Liver (tissue), 9 donors: Measurements from ENCODE around the gene BRSK2. TPM values are rescaled to one million over a fixed set of nuclear protein-coding genes. Genes with fewer than 3 reads are reported as not detected.

Experiments
- DNase-seq: peaks from one replicate; pipeline ENCODE4 v3.0.0-alpha.2; 2017; ENCODE audit warnings: low spot score
- H3K27ac ChIP-seq, 2 donors: one replicate each; pipeline ENCODE4 v1.7.0; 2013; ENCODE audit warnings: inconsistent platforms in 2 of 2, low read length in 2 of 2, control low read depth in 1 of 2, low read depth in 1 of 2, mild to moderate bottlenecking in 1 of 2
- H3K27me3 ChIP-seq, 4 donors: one replicate each; pipeline versions ENCODE4 v1.6.1 to v1.7.0; 2013; ENCODE audit warnings: low read length in 3 of 4, inconsistent platforms in 1 of 4, mild to moderate bottlenecking in 1 of 4, moderate library complexity in 1 of 4; ENCODE audit not compliant: control insufficient read depth in 4 of 4, insufficient read depth in 4 of 4
- H3K36me3 ChIP-seq, 4 donors: one replicate each; pipeline versions ENCODE4 v1.6.1 to v1.7.0; 2013; ENCODE audit warnings: low read length in 3 of 4, mild to moderate bottlenecking in 3 of 4, low read depth in 1 of 4, moderate library complexity in 1 of 4; ENCODE audit not compliant: control insufficient read depth in 4 of 4, insufficient read depth in 3 of 4
- H3K4me1 ChIP-seq, 4 donors: one replicate each; pipeline versions ENCODE4 v1.6.1 to v1.7.0; 2013; ENCODE audit warnings: low read length in 3 of 4, mild to moderate bottlenecking in 3 of 4, moderate library complexity in 1 of 4; ENCODE audit not compliant: control insufficient read depth in 4 of 4, insufficient read depth in 4 of 4
- H3K4me3 ChIP-seq, 3 donors: one replicate each; pipeline versions ENCODE4 v1.6.1 to v1.7.0; 2013; ENCODE audit warnings: low read length in 3 of 3, control low read depth in 1 of 3, low read depth in 1 of 3, mild to moderate bottlenecking in 1 of 3
- H3K9ac ChIP-seq, 2 donors: one replicate each; pipeline ENCODE4 v1.7.0; 2013; ENCODE audit warnings: low read length in 2 of 2, mild to moderate bottlenecking in 2 of 2, moderate library complexity in 2 of 2, control low read depth in 1 of 2, low read depth in 1 of 2
- H3K9me3 ChIP-seq, 4 donors: one replicate each; pipeline versions ENCODE4 v1.6.1 to v1.7.0; 2013; ENCODE audit warnings: low read length in 3 of 4; ENCODE audit not compliant: control insufficient read depth in 4 of 4
- EGR1 ChIP-seq, 2 donors: IDR thresholded peaks; 2 replicates each; pipeline ENCODE4 v1.6.1; 2016 to 2018; ENCODE audit warnings: antibody characterized with exemption in 2 of 2, low read depth in 2 of 2
- FOXA1 ChIP-seq: IDR thresholded peaks from 2 replicates; pipeline ENCODE4 v1.6.1; 2016; ENCODE audit warnings: antibody characterized with exemption
- FOXA2 ChIP-seq: IDR thresholded peaks from 2 replicates; pipeline ENCODE4 v1.6.1; 2016; ENCODE audit warnings: antibody characterized with exemption
- GABPA ChIP-seq, 2 donors: IDR thresholded peaks in 1 of 2; conservative IDR thresholded peaks in 1 of 2; 2 replicates each; pipeline ENCODE4 v1.6.1; 2016; ENCODE audit warnings: antibody characterized with exemption in 2 of 2, mild to moderate bottlenecking in 1 of 2, moderate library complexity in 1 of 2
- HNF4A ChIP-seq, 2 donors: conservative IDR thresholded peaks; 2 replicates each; pipeline ENCODE4 v1.6.1; 2016; ENCODE audit warnings: antibody characterized with exemption in 2 of 2, mild to moderate bottlenecking in 2 of 2
- HNF4G ChIP-seq: IDR thresholded peaks from 2 replicates; pipeline ENCODE4 v1.6.1; 2016; ENCODE audit warnings: antibody characterized with exemption
- JUND ChIP-seq, 2 donors: IDR thresholded peaks; 2 replicates each; pipeline ENCODE4 v1.6.1; 2016; ENCODE audit warnings: antibody characterized with exemption in 2 of 2
- RAD21 ChIP-seq, 2 donors: IDR thresholded peaks; 2 replicates each; pipeline ENCODE4 v1.6.1; 2016; ENCODE audit warnings: antibody characterized with exemption in 2 of 2, mild to moderate bottlenecking in 2 of 2
- RXRA ChIP-seq, 2 donors: IDR thresholded peaks; 2 replicates each; pipeline ENCODE4 v1.6.1; 2017 to 2018; ENCODE audit warnings: antibody characterized with exemption in 2 of 2, mild to moderate bottlenecking in 1 of 2
- SP1 ChIP-seq: IDR thresholded peaks from 2 replicates; pipeline ENCODE4 v1.6.1; 2018; ENCODE audit warnings: antibody characterized with exemption, mild to moderate bottlenecking
- TAF1 ChIP-seq: conservative IDR thresholded peaks from 2 replicates; pipeline ENCODE4 v1.6.1; 2016; ENCODE audit warnings: antibody characterized with exemption, mild to moderate bottlenecking
- YY1 ChIP-seq: IDR thresholded peaks from 2 replicates; pipeline ENCODE4 v1.6.1; 2016; ENCODE audit warnings: antibody characterized with exemption, mild to moderate bottlenecking
- WGBS: extraction: QIAGEN DNeasy Blood & Tissue Kit; methylation state at CpG from one replicate; pipeline ENCODE4 v1.1.7; 2013; 5-methylcytosine and 5-hydroxymethylcytosine counted together
- polyA plus RNA-seq, 2 donors: library from polyadenylated mRNA; stranded (reverse) in 1 of 2; unstranded in 1 of 2; fragments of 200-250 nt in 1 of 2; fragments of >200 nt in 1 of 2; fragmentation: Nextera tagmentation in 1 of 2; extraction: Ambion mirVana in 1 of 2; gene quantifications; one replicate each; pipeline versions ENCODE4 v1.2.1 to v1.2.3, GENCODE V29; 2013 to 2015
- total RNA-seq, 2 donors: library from RNA; depleted of rRNA; stranded (reverse); fragments of >200 nt; gene quantifications; one replicate each; pipeline ENCODE4 v1.2.3, GENCODE V29; 2014
- TF ChIP-seq, protein P1 (sequence below): IDR thresholded peaks from 2 replicates; pipeline ENCODE4 v1.6.1; 2016; ENCODE audit warnings: antibody characterized with exemption
- TF ChIP-seq, protein P2 (sequence below): IDR thresholded peaks from 2 replicates; pipeline ENCODE4 v1.6.1; 2016; ENCODE audit warnings: antibody characterized with exemption
- TF ChIP-seq, protein P3 (sequence below): IDR thresholded peaks from 2 replicates; pipeline ENCODE4 v1.6.1; 2016; ENCODE audit warnings: antibody characterized with exemption, mild to moderate bottlenecking
- TF ChIP-seq, protein P4 (sequence below): IDR thresholded peaks from 2 replicates; pipeline ENCODE4 v1.6.1; 2016; ENCODE audit warnings: antibody characterized with exemption
- donor health status: healthy.
- donor health status: healthy.
- donor health status: healthy.
- donor health status: healthy.
- donor health status: healthy.

The BRSK2 gene
- total and polyA plus RNA-seq, 4 donors = 0.05 to 0.17 TPM; not detected in 2

DNA sequence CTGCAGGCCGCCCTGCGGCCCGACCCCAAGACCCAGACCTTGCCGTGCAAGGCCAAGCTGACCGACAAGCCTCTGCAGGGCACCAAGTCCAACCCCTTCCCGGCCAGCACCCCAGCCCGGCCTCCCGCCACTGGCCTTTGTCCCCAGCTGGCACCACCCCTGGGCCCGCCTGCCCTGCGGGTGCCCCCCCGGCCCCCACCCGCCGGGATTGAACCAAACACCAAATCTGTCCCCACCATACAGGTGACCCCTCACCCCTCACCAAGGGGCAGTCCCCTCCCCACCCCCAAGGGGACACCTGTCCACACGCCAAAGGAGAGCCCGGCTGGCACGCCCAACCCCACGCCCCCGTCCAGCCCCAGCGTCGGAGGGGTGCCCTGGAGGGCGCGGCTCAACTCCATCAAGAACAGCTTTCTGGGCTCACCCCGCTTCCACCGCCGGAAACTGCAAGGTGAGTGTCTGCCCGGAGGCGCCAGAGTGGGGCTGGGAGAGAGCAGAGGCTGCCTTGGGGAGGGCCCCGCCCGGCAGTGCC, 60.7 kb downstream of the BRSK2 start:
- no peak for DNase-seq
- Histone ChIP-seq H3K36me3 (peaks cover 0 to 2% (median 0%) of the 10 kb centered on the region in 4 donors), H3K4me1 (no peaks in the 10 kb centered on the region), H3K27me3 (no peaks in the 10 kb centered on the region), H3K4me3 (no peak overlapping the region), H3K9ac (no peak overlapping the region), H3K27ac (no peak overlapping the region), H3K9me3 (no peaks in the 10 kb centered on the region)
- 73% methylated on average over 29 of the region's 29 CpGs for WGBS
- TF ChIP-seq RXRA (IDR thresholded peaks at IDR 0.05) (no peak), TAF1 (no peak), HNF4G (no peak), FOXA2 (no peak), RAD21 (IDR thresholded peaks at IDR 0.05) (no peak), HNF4A (conservative IDR thresholded peaks at IDR 0.05) (no peak), FOXA1 (no peak)
- TF ChIP-seq, protein P1, sequence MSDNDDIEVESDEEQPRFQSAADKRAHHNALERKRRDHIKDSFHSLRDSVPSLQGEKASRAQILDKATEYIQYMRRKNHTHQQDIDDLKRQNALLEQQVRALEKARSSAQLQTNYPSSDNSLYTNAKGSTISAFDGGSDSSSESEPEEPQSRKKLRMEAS = no peak
- TF ChIP-seq, protein P2, sequence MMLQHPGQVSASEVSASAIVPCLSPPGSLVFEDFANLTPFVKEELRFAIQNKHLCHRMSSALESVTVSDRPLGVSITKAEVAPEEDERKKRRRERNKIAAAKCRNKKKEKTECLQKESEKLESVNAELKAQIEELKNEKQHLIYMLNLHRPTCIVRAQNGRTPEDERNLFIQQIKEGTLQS = no peak

DNA sequence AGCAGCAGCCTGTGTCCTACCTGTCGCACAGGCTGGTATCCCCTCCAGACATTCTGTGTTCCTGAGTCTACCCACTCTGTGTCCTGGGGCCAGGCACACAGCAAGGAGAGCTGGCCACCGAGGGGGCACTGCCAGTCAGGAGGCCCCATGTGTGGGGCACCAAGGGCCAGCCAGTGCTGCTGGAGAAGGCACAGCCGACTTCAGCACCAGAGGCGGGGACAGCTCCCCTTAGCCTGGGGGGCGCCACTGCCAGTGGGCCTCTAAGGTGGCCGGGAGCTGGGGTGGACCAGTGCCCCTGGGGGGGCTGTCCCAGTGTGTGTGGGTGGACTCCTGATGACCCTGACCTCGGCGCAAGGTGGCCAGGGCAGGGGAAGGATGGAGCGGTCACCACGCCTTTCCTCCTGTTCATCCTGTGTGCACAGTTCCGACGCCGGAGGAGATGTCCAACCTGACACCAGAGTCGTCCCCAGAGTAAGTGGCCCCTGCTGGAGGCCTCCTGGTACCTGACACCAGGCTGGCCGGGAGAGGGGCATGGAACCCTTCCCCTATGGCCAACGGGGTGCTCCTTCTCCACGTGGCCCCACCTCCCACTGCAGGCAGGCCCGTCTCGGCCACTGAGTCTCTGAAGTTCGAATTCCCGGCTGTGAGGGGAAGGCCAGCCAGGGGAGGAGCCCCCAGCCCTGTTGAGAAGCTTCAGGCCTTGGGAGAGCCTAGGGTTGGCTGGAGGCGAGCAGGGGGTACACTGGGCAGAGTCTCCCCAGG, 61.4 kb downstream of the BRSK2 start:
- 82% methylated on average over 22 of the region's 22 CpGs for WGBS
- H3K4me3 ChIP-seq = no peak overlapping the region
- no peak for TF ChIP-seq EGR1 (IDR thresholded peaks at IDR 0.05; ENCODE audit: low read depth in 2 of 2)
- TF ChIP-seq, protein P3, sequence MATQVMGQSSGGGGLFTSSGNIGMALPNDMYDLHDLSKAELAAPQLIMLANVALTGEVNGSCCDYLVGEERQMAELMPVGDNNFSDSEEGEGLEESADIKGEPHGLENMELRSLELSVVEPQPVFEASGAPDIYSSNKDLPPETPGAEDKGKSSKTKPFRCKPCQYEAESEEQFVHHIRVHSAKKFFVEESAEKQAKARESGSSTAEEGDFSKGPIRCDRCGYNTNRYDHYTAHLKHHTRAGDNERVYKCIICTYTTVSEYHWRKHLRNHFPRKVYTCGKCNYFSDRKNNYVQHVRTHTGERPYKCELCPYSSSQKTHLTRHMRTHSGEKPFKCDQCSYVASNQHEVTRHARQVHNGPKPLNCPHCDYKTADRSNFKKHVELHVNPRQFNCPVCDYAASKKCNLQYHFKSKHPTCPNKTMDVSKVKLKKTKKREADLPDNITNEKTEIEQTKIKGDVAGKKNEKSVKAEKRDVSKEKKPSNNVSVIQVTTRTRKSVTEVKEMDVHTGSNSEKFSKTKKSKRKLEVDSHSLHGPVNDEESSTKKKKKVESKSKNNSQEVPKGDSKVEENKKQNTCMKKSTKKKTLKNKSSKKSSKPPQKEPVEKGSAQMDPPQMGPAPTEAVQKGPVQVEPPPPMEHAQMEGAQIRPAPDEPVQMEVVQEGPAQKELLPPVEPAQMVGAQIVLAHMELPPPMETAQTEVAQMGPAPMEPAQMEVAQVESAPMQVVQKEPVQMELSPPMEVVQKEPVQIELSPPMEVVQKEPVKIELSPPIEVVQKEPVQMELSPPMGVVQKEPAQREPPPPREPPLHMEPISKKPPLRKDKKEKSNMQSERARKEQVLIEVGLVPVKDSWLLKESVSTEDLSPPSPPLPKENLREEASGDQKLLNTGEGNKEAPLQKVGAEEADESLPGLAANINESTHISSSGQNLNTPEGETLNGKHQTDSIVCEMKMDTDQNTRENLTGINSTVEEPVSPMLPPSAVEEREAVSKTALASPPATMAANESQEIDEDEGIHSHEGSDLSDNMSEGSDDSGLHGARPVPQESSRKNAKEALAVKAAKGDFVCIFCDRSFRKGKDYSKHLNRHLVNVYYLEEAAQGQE = peak; percentile 96
- H3K27me3 ChIP-seq = no peaks in the 10 kb centered on the region
- H3K27ac ChIP-seq = no peak overlapping the region
- no peak overlapping the region for H3K9ac ChIP-seq
- DNase-seq = no peak
- no peaks in the 10 kb centered on the region for H3K9me3 ChIP-seq
- H3K36me3 ChIP-seq = peaks cover 0 to 2% (median 0%) of the 10 kb centered on the region in 4 donors
- no peaks in the 10 kb centered on the region for H3K4me1 ChIP-seq

DNA sequence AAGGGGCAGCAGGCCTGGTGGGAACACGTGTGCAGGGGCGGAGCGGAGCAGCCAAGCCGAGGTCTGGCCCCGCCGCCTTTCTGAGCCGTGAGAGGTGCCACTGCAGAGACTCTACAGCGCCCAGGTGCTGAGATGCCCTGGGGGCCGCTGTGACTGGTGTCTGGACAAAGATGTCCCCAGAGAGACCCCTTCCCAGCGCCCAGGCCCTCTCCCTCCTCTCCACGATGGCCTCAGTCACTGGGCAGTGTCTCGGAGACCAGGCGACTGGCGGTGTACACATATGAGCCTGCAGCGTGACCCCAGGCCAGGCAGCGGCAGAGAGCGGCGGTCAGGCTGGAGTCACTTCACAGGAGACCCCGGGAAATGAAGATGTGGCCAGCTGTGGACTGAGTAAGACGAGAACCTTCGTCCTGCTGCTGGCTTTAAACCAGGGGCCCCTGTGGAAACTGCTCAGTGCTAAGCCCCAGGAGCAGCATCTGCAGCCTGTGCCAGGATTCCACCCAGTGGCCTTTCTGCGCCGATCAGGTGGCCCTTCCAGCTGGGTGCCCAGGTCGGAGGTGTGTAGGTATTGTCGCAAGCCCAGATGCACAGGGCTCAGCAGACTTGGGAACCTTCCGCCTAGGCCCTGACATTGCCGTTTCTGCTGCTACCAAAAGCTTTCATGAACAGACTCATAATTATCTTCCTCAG, 62.2 kb downstream of the BRSK2 start:
- Histone ChIP-seq H3K9ac (no peak overlapping the region), H3K36me3 (peaks cover 0 to 2% (median 0%) of the 10 kb centered on the region in 4 donors), H3K27me3 (no peaks in the 10 kb centered on the region), H3K4me3 (no peak overlapping the region), H3K9me3 (no peaks in the 10 kb centered on the region), H3K4me1 (no peaks in the 10 kb centered on the region), H3K27ac (no peak overlapping the region)
- DNase-seq = no peak
- WGBS = 83% methylated on average over 27 of the region's 27 CpGs
- TF ChIP-seq YY1 (no peak), RXRA (IDR thresholded peaks at IDR 0.05) (no peak), TAF1 (no peak), GABPA (IDR thresholded peaks at IDR 0.05 in 1 of 2, conservative IDR thresholded peaks at IDR 0.05 in 1 of 2) (no peak), SP1 (no peak), EGR1 (IDR thresholded peaks at IDR 0.05; ENCODE audit: low read depth in 2 of 2) (no peak), JUND (IDR thresholded peaks at IDR 0.05) (no peak)
- TF ChIP-seq, protein P3 = no peak
- TF ChIP-seq, protein P4, sequence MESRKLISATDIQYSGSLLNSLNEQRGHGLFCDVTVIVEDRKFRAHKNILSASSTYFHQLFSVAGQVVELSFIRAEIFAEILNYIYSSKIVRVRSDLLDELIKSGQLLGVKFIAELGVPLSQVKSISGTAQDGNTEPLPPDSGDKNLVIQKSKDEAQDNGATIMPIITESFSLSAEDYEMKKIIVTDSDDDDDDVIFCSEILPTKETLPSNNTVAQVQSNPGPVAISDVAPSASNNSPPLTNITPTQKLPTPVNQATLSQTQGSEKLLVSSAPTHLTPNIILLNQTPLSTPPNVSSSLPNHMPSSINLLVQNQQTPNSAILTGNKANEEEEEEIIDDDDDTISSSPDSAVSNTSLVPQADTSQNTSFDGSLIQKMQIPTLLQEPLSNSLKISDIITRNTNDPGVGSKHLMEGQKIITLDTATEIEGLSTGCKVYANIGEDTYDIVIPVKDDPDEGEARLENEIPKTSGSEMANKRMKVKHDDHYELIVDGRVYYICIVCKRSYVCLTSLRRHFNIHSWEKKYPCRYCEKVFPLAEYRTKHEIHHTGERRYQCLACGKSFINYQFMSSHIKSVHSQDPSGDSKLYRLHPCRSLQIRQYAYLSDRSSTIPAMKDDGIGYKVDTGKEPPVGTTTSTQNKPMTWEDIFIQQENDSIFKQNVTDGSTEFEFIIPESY = no peak
- TF ChIP-seq, protein P2 = no peak
